Suprapubic skin (tissue), 4 donors: Measurements from ENCODE around the gene CNTN4. TPM values are rescaled to one million over a fixed set of nuclear protein-coding genes. Genes with fewer than 3 reads are reported as not detected.

Experiments
- DNase-seq, 2 donors: peaks; one replicate each; pipeline ENCODE4 v3.0.0-alpha.2; 2019; ENCODE audit warnings: low spot score in 2 of 2
- H3K27ac ChIP-seq: fragments of 200-600 bp; sonication (generic); one replicate; pipeline ENCODE4 v1.5.1; 2019
- H3K27me3 ChIP-seq: fragments of 200-600 bp; sonication (generic); one replicate; pipeline ENCODE4 v1.5.1; 2019
- H3K36me3 ChIP-seq: fragments of 200-600 bp; sonication (generic); one replicate; pipeline ENCODE4 v1.5.1; 2019
- H3K4me1 ChIP-seq: fragments of 200-600 bp; sonication (generic); one replicate; pipeline ENCODE4 v1.5.1; 2019
- H3K4me3 ChIP-seq: fragments of 200-600 bp; sonication (generic); one replicate; pipeline ENCODE4 v1.5.1; 2019; ENCODE audit warnings: mild to moderate bottlenecking
- H3K9me3 ChIP-seq: fragments of 200-600 bp; sonication (generic); one replicate; pipeline ENCODE4 v1.5.1; 2019
- EP300 ChIP-seq: sonication (generic); formaldehyde crosslinking; IDR thresholded peaks from one replicate; pipeline ENCODE4 v1.6.1; 2017; ENCODE audit warnings: antibody characterized with exemption
- POLR2A ChIP-seq, 2 donors: fragments of 450-650 bp; IDR thresholded peaks; one replicate each; pipeline ENCODE4 v1.6.1; 2017; ENCODE audit warnings: antibody characterized with exemption in 2 of 2, mild to moderate bottlenecking in 2 of 2, moderate library complexity in 2 of 2
- POLR2AphosphoS5 ChIP-seq, 3 donors: sonication (generic); formaldehyde crosslinking; IDR thresholded peaks; one replicate each; pipeline ENCODE4 v1.6.1; 2017; ENCODE audit warnings: antibody characterized with exemption in 3 of 3
- WGBS: methylation state at CpG from one replicate; pipeline ENCODE4 v1.1.5; 2018; 5-methylcytosine and 5-hydroxymethylcytosine counted together
- total RNA-seq, 4 donors: library from RNA; depleted of rRNA; stranded (reverse); fragments of >200 nt; gene quantifications; one replicate each; pipeline ENCODE4 v1.1.0, GENCODE V29; 2016
- TF ChIP-seq, protein P1 (sequence below), 2 donors: fragments of 200-600 bp in 1 of 2; fragments of 450-650 bp in 1 of 2; sonication (generic) in 1 of 2; IDR thresholded peaks; one replicate each; pipeline ENCODE4 v1.5.1; 2016 to 2019; ENCODE audit warnings: antibody characterized with exemption in 2 of 2, mild to moderate bottlenecking in 1 of 2, moderate library complexity in 1 of 2

Gene CNTN4
- total RNA-seq, 4 donors from 2014 or later: 0.60 to 8.1 (median 7.5) TPM

- 46% methylated on average over 2 of the region's 2 CpGs for WGBS
- no peaks in the 10 kb centered on the region for H3K36me3 ChIP-seq
- H3K4me1 ChIP-seq: no peaks in the 10 kb centered on the region
- no peak overlapping the region for H3K27ac ChIP-seq
- no peaks in the 10 kb centered on the region for H3K27me3 ChIP-seq
- TF ChIP-seq POLR2AphosphoS5 (IDR thresholded peaks at IDR 0.05): no peak
- TF ChIP-seq POLR2A (IDR thresholded peaks at IDR 0.05): no peak
- TF ChIP-seq, protein P1, sequence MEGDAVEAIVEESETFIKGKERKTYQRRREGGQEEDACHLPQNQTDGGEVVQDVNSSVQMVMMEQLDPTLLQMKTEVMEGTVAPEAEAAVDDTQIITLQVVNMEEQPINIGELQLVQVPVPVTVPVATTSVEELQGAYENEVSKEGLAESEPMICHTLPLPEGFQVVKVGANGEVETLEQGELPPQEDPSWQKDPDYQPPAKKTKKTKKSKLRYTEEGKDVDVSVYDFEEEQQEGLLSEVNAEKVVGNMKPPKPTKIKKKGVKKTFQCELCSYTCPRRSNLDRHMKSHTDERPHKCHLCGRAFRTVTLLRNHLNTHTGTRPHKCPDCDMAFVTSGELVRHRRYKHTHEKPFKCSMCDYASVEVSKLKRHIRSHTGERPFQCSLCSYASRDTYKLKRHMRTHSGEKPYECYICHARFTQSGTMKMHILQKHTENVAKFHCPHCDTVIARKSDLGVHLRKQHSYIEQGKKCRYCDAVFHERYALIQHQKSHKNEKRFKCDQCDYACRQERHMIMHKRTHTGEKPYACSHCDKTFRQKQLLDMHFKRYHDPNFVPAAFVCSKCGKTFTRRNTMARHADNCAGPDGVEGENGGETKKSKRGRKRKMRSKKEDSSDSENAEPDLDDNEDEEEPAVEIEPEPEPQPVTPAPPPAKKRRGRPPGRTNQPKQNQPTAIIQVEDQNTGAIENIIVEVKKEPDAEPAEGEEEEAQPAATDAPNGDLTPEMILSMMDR (IDR thresholded peaks at IDR 0.05): no peak
- no peak for TF ChIP-seq EP300
- DNase-seq: no peak
- H3K4me3 ChIP-seq: no peak overlapping the region
- no peaks in the 10 kb centered on the region for H3K9me3 ChIP-seq
Measured at GRCh38 chr3:2652386-2652785, 553.7 kb downstream of the CNTN4 start.

- Histone ChIP-seq H3K4me3 (no peak overlapping the region), H3K36me3 (no peaks in the 10 kb centered on the region), H3K9me3 (no peaks in the 10 kb centered on the region), H3K27ac (no peak overlapping the region), H3K4me1 (no peaks in the 10 kb centered on the region), H3K27me3 (no peaks in the 10 kb centered on the region)
- WGBS: 29% methylated on average over 1 of the region's 1 CpG
- DNase-seq: no peak
- TF ChIP-seq EP300 (no peak), POLR2A (IDR thresholded peaks at IDR 0.05) (no peak), POLR2AphosphoS5 (IDR thresholded peaks at IDR 0.05) (no peak)
- TF ChIP-seq, protein P1 (IDR thresholded peaks at IDR 0.05): no peak
Measured at GRCh38 chr3:2653706-2654105, 555.0 kb downstream of the CNTN4 start.

DNA sequence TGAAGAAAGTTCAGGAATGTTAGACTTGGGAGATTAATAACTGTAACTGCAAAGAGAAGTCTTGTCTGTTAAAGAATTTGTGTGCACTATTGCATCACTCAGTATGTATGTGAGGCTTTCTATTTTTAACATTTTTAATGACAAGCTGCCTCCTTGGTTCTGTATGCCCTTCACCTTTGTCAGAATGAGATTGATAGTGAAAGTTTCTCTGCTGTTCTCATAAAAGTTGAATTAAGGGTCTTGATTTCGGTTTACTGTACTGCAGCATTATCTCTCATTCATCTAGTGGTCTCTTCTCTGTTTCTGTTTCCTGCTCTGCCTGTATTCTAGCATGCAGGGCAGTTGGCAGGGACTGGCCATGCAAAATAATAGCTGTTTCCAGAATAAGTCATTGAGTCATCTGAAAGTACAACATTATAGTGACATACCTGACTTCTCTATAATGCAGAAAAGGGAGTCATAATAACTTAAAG lies 556.6 kb downstream of the CNTN4 start:
- H3K9me3 ChIP-seq: no peaks in the 10 kb centered on the region
- no peak overlapping the region for H3K4me3 ChIP-seq
- 57% methylated on average over 1 of the region's 1 CpG for WGBS
- H3K27ac ChIP-seq: no peak overlapping the region
- no peaks in the 10 kb centered on the region for H3K27me3 ChIP-seq
- no peaks in the 10 kb centered on the region for H3K4me1 ChIP-seq
- H3K36me3 ChIP-seq: no peaks in the 10 kb centered on the region
- DNase-seq: no peak
- TF ChIP-seq, protein P1 (IDR thresholded peaks at IDR 0.05): no peak
- TF ChIP-seq POLR2AphosphoS5 (IDR thresholded peaks at IDR 0.05): no peak

GRCh38 chr3:2656806-2657777 lies 558.4 kb downstream of the CNTN4 start:
- no peak overlapping the region for H3K27ac ChIP-seq
- no peaks in the 10 kb centered on the region for H3K27me3 ChIP-seq
- H3K9me3 ChIP-seq: no peaks in the 10 kb centered on the region
- TF ChIP-seq, protein P1 (IDR thresholded peaks at IDR 0.05): no peak
- no peak for TF ChIP-seq POLR2A (IDR thresholded peaks at IDR 0.05)
- no peak for TF ChIP-seq EP300
- TF ChIP-seq POLR2AphosphoS5 (IDR thresholded peaks at IDR 0.05): no peak
- H3K4me1 ChIP-seq: no peaks in the 10 kb centered on the region
- H3K36me3 ChIP-seq: no peaks in the 10 kb centered on the region
- DNase-seq: no peak
- WGBS: 54% methylated on average over 10 of the region's 10 CpGs
- H3K4me3 ChIP-seq: no peak overlapping the region

GRCh38 chr3:2657971-2658370 lies 559.3 kb downstream of the CNTN4 start:
- no peak overlapping the region for H3K4me3 ChIP-seq
- TF ChIP-seq EP300 (no peak), POLR2AphosphoS5 (IDR thresholded peaks at IDR 0.05) (no peak), POLR2A (IDR thresholded peaks at IDR 0.05) (no peak)
- TF ChIP-seq, protein P1 (IDR thresholded peaks at IDR 0.05): no peak
- no peaks in the 10 kb centered on the region for H3K4me1 ChIP-seq
- no peak for DNase-seq
- no peaks in the 10 kb centered on the region for H3K36me3 ChIP-seq
- 79% methylated on average over 6 of the region's 6 CpGs for WGBS
- no peaks in the 10 kb centered on the region for H3K9me3 ChIP-seq
- no peak overlapping the region for H3K27ac ChIP-seq
- H3K27me3 ChIP-seq: no peaks in the 10 kb centered on the region
